Gastrocnemius medialis (tissue), 4 donors: ENCODE measurements around the gene TMEM154. TPM values are rescaled to one million over a fixed set of nuclear protein-coding genes. Genes with fewer than 3 reads are reported as not detected.

ENCODE experiments used
- ATAC-seq, 2 donors: fragments of 150-250 bp; one replicate each; pipeline ENCODE4 v1.9.1; 2016
- DNase-seq, 2 donors: peaks; one replicate each; pipeline ENCODE4 v3.0.0-alpha.2; 2019
- H3K27ac ChIP-seq, 4 donors: fragments of 200-600 bp; sonication (generic); 1 replicate in 1 of 4; 2 replicates in 3 of 4; pipeline ENCODE4 v1.5.1; 2016 to 2018; ENCODE audit warnings: mild to moderate bottlenecking in 2 of 4, moderate library complexity in 1 of 4
- H3K27me3 ChIP-seq, 3 donors: fragments of 200-600 bp; sonication (generic) in 2 of 3; 1 replicate in 1 of 3; 2 replicates in 2 of 3; pipeline versions ENCODE4 v1.5.1 to v1.6.0; 2016 to 2019; ENCODE audit warnings: mild to moderate bottlenecking in 1 of 3, moderate library complexity in 1 of 3
- H3K36me3 ChIP-seq, 2 donors: fragments of 200-600 bp; sonication (generic) in 1 of 2; one replicate each; pipeline ENCODE4 v1.5.1; 2017 to 2018
- H3K4me1 ChIP-seq, 2 donors: fragments of 200-600 bp; sonication (generic) in 1 of 2; one replicate each; pipeline ENCODE4 v1.5.1; 2016 to 2017; ENCODE audit warnings: mild to moderate bottlenecking in 2 of 2
- H3K4me3 ChIP-seq, 4 donors: fragments of 200-600 bp; sonication (generic) in 3 of 4; 1 replicate in 1 of 4; 2 replicates in 3 of 4; pipeline ENCODE4 v1.5.1; 2016 to 2019; ENCODE audit warnings: mild to moderate bottlenecking in 2 of 4
- H3K9me3 ChIP-seq, 3 donors: fragments of 200-600 bp; sonication (generic) in 2 of 3; 1 replicate in 1 of 3; 2 replicates in 2 of 3; pipeline ENCODE4 v1.5.1; 2016 to 2019
- CTCF ChIP-seq, 5 experiments: fragments of 450-650 bp in 3 of 5; fragments of 200-600 bp in 2 of 5; sonication (generic) in 2 of 5; IDR thresholded peaks in 4 of 5; conservative IDR thresholded peaks in 1 of 5; 1 replicate in 4 of 5; 2 replicates in 1 of 5; pipeline ENCODE4 v1.5.1; 2016 to 2019; ENCODE audit warnings: antibody characterized with exemption in 5 of 5, mild to moderate bottlenecking in 3 of 5, moderate library complexity in 3 of 5
- POLR2A ChIP-seq, 2 donors: fragments of 450-650 bp; IDR thresholded peaks; one replicate each; pipeline ENCODE4 v1.6.1; 2017; ENCODE audit warnings: antibody characterized with exemption in 2 of 2, mild to moderate bottlenecking in 2 of 2, moderate library complexity in 2 of 2
- in situ Hi-C, 4 donors: fragments of 200-750 bp; cut with MboI; loops; one replicate each; pipeline versions ENCODE4 v1.15.0 to v1.8.0; 2017; ENCODE audit warnings: low sequenced_read_pairs in 4 of 4
- intact Hi-C: fragments of 100-400 bp; cut with DNase I; formaldehyde crosslinking; loops from one replicate; pipeline ENCODE4 v1.15.1; 2023; ENCODE audit warnings: low total_unique reads
- total RNA-seq, 4 donors: library from RNA; depleted of rRNA; stranded (reverse); fragments of >200 nt; gene quantifications; one replicate each; pipeline versions ENCODE4 v1.1.0 to v1.2.3, GENCODE V29; 2016

TMEM154 gene
- total RNA-seq, 4 donors from 2014 or later = 0.15 to 2.0 (median 0.70) TPM

GRCh38 chr4:152673489-152673888 lies 6.3 kb downstream of the TMEM154 start:
- no peaks in the 10 kb centered on the region for H3K27me3 ChIP-seq
- H3K27ac ChIP-seq = no peak overlapping the region
- intact Hi-C loops (no loop called here), in situ Hi-C loops (no loop called here)
- H3K4me1 ChIP-seq = no peaks in the 10 kb centered on the region
- H3K4me3 ChIP-seq = no peak overlapping the region
- TF ChIP-seq POLR2A (IDR thresholded peaks at IDR 0.05) (no peak), CTCF (IDR thresholded peaks at IDR 0.05 in 4 of 5, conservative IDR thresholded peaks at IDR 0.05 in 1 of 5) (no peak)
- no peaks in the 10 kb centered on the region for H3K36me3 ChIP-seq
- ATAC-seq (no peak), DNase-seq (no peak)
- no peaks in the 10 kb centered on the region for H3K9me3 ChIP-seq

GRCh38 chr4:152672206-152673092 lies 7.3 kb downstream of the TMEM154 start:
- Histone ChIP-seq H3K9me3 (no peaks in the 10 kb centered on the region), H3K4me1 (no peaks in the 10 kb centered on the region), H3K27ac (no peak overlapping the region), H3K36me3 (no peaks in the 10 kb centered on the region), H3K27me3 (no peaks in the 10 kb centered on the region), H3K4me3 (no peak overlapping the region)
- intact Hi-C loops = no loop called here
- ATAC-seq = no peak
- TF ChIP-seq POLR2A (IDR thresholded peaks at IDR 0.05) (no peak), CTCF (IDR thresholded peaks at IDR 0.05 in 4 of 5, conservative IDR thresholded peaks at IDR 0.05 in 1 of 5) (no peak)
- in situ Hi-C loops = no loop called here
- DNase-seq = no peak

- H3K27me3 ChIP-seq = no peaks in the 10 kb centered on the region
- H3K4me3 ChIP-seq = no peak overlapping the region
- DNase-seq (no peak), ATAC-seq (no peak)
- no peaks in the 10 kb centered on the region for H3K4me1 ChIP-seq
- no peak for TF ChIP-seq CTCF (IDR thresholded peaks at IDR 0.05 in 4 of 5, conservative IDR thresholded peaks at IDR 0.05 in 1 of 5)
- TF ChIP-seq POLR2A (IDR thresholded peaks at IDR 0.05) = no peak
- H3K9me3 ChIP-seq = no peaks in the 10 kb centered on the region
- H3K36me3 ChIP-seq = no peaks in the 10 kb centered on the region
- H3K27ac ChIP-seq = no peak overlapping the region
- intact Hi-C loops = no loop called here
- in situ Hi-C loops = no loop called here
Observed at GRCh38 chr4:152668338-152668964, 11.3 kb downstream of the TMEM154 start.

GRCh38 chr4:152667781-152668180 lies 12.0 kb downstream of the TMEM154 start:
- Histone ChIP-seq H3K4me3 (no peak overlapping the region), H3K27me3 (no peaks in the 10 kb centered on the region), H3K9me3 (no peaks in the 10 kb centered on the region), H3K4me1 (no peaks in the 10 kb centered on the region), H3K36me3 (no peaks in the 10 kb centered on the region), H3K27ac (no peak overlapping the region)
- DNase-seq = no peak
- no peak for TF ChIP-seq CTCF (IDR thresholded peaks at IDR 0.05 in 4 of 5, conservative IDR thresholded peaks at IDR 0.05 in 1 of 5)
- TF ChIP-seq POLR2A (IDR thresholded peaks at IDR 0.05) = no peak
- intact Hi-C loops = no loop called here
- ATAC-seq = no peak
- in situ Hi-C loops = no loop called here
